GM12878 (cell line): ENCODE results near the gene CNTN2. TPM values are rescaled to one million over a fixed set of nuclear protein-coding genes. Genes with fewer than 3 reads are reported as not detected.

Experiments used
- BCL3 ChIP-seq: IDR thresholded peaks from 2 replicates; pipeline ENCODE4 v1.6.1; 2011; ENCODE audit warnings: borderline replicate concordance, low read depth, mild to moderate bottlenecking, moderate library complexity, low read length; ENCODE audit not compliant: insufficient read depth, poor library complexity, severe bottlenecking
- CEBPB ChIP-seq, 2 experiments: fragments of 150-350 bp in 1 of 2; IDR thresholded peaks; 2 replicates each; pipeline ENCODE4 v1.6.1; 2012 to 2014; ENCODE audit warnings: low read depth in 2 of 2, low read length in 2 of 2, borderline replicate concordance in 1 of 2, inconsistent platforms in 1 of 2
- CREM ChIP-seq: IDR thresholded peaks from 2 replicates; pipeline ENCODE4 v1.6.1; 2014; ENCODE audit warnings: antibody characterized with exemption, low read depth
- GATAD2B ChIP-seq: fragments of 450-650 bp; conservative IDR thresholded peaks from 2 replicates; pipeline ENCODE4 v1.6.1; 2017; ENCODE audit warnings: low read depth, mild to moderate bottlenecking, moderate library complexity
- HDAC6 ChIP-seq: fragments of 200-600 bp; sonication (generic); IDR thresholded peaks from one replicate; pipeline ENCODE4 v1.8.0; 2017; ENCODE audit warnings: antibody characterized with exemption; ENCODE audit not compliant: unreplicated experiment
- KAT2A ChIP-seq: conservative IDR thresholded peaks from 2 replicates; pipeline ENCODE4 v1.6.1; 2011; ENCODE audit warnings: low read depth, low read length; ENCODE audit not compliant: control insufficient read depth
- MEF2A ChIP-seq: IDR thresholded peaks from 2 replicates; pipeline ENCODE4 v1.6.1; 2011; ENCODE audit warnings: low read depth, mild to moderate bottlenecking, low read length, moderate library complexity; ENCODE audit not compliant: insufficient read depth
- PAX5 ChIP-seq: IDR thresholded peaks from 2 replicates; pipeline ENCODE4 v1.6.1; 2011; ENCODE audit warnings: low read depth, low read length, borderline replicate concordance
- POU2F2 ChIP-seq: IDR thresholded peaks from 3 replicates; pipeline ENCODE4 v1.6.1; 2011; ENCODE audit warnings: low read depth, mild to moderate bottlenecking, low read length, borderline replicate concordance
- PRDM15 ChIP-seq: fragments of 450-650 bp; formaldehyde crosslinking; IDR thresholded peaks from 2 replicates; pipeline ENCODE4 v1.4.0; 2020; ENCODE audit warnings: mild to moderate bottlenecking, moderate library complexity
- REST ChIP-seq: IDR thresholded peaks from 2 replicates; pipeline ENCODE4 v1.6.1; 2012; ENCODE audit warnings: mild to moderate bottlenecking, low read depth, low read length
- polyA plus RNA-seq, 11 experiments: library from polyadenylated mRNA; depleted of rRNA in 4 of 11; unstranded in 6 of 11; stranded (reverse) in 5 of 11; fragments of >200 nt; fragmentation: Nextera tagmentation in 4 of 11; fragmentation: Illumina TruSeq in 1 of 11; extraction: Ambion mirVana in 4 of 11; extraction: Trizol in 1 of 11; gene quantifications; 1 replicate in 1 of 11; 2 replicates in 10 of 11; pipeline versions ENCODE4 v1.2.1 to v1.2.3, GENCODE V29; 2011 to 2016; ENCODE audit warnings: inconsistent platforms in 2 of 11, missing spikeins in 2 of 11, low read depth in 1 of 11
- total RNA-seq, 4 experiments: library from RNA; depleted of rRNA in 3 of 4; stranded (reverse); fragments of >200 nt in 3 of 4; fragmentation: Illumina TruSeq in 1 of 4; extraction: Trizol in 1 of 4; gene quantifications; 2 replicates each; pipeline versions ENCODE4 v1.2.1 to v1.2.3, GENCODE V29; 2013 to 2021
- TF ChIP-seq, protein P1 (sequence below): fragments of 150-350 bp; IDR thresholded peaks from 2 replicates; pipeline ENCODE4 v1.6.1; 2014; ENCODE audit warnings: mild to moderate bottlenecking, low read depth, low read length
- TF ChIP-seq, protein P2 (sequence below): fragments of 450-650 bp; conservative IDR thresholded peaks from 2 replicates; pipeline ENCODE4 v1.6.1; 2017; ENCODE audit warnings: mild to moderate bottlenecking, moderate library complexity

The CNTN2 gene
- total and polyA plus RNA-seq, 10 of the 15 experiments (the other 5 are each of a cell fraction or from before 2014, with no cell fraction given) = 0.03 TPM; not detected in 9

DNA sequence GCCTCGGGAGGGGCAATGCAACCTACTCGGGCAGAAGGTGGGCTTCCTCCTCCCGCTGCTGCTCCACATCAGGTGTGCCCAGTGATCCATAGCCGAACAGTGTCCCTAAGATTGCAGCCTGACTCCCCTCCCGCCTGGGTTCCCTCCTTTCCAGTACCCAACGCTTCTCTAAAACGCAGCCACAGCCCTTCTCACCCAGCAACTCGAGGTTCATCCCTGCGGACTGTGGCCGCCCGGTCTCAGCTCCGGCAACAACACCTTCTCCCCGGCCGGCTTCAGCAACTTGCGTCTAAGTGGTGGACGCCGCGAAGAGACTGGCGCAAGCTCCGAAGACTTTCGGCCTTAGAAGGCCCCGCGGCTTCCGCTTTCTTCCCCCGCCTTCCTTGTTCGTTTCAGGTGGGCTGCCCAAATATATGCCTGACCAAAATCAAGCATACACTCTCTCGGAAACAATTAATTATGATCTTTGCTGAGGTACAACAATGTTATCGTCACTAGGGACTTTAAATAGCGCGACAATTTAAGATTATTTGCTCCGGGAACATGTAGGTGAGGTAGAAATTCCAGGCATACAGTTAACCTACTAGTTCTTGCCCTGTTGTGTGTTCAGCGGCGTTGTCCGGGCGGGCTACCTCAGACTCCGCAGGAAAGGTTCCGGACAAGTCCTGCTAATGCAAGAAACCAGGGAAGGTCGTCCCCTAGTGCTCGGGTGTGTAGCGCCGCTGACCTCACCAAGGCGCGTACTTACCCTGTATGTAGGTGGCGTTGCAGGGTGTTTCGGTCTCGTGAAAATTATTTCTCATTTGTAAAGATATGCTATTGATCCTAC, 78.9 kb downstream of the CNTN2 start, which contains the start of gene RBBP5 (continued):
- no peak for TF ChIP-seq REST
- no peak for TF ChIP-seq KAT2A
- peak; percentile 96 for TF ChIP-seq CREM
- peak; percentile 94; the same call in 2 of the 3 replicates for TF ChIP-seq POU2F2
- peak; percentile 69 for TF ChIP-seq GATAD2B
- TF ChIP-seq MEF2A = peak; percentile 69
- TF ChIP-seq HDAC6 = peak; percentile 36
- no peak for TF ChIP-seq CEBPB (IDR thresholded peaks at IDR 0.05; ENCODE audit: borderline replicate concordance in 1 of 2, low read depth in 2 of 2, low read length in 2 of 2)
- TF ChIP-seq, protein P1, sequence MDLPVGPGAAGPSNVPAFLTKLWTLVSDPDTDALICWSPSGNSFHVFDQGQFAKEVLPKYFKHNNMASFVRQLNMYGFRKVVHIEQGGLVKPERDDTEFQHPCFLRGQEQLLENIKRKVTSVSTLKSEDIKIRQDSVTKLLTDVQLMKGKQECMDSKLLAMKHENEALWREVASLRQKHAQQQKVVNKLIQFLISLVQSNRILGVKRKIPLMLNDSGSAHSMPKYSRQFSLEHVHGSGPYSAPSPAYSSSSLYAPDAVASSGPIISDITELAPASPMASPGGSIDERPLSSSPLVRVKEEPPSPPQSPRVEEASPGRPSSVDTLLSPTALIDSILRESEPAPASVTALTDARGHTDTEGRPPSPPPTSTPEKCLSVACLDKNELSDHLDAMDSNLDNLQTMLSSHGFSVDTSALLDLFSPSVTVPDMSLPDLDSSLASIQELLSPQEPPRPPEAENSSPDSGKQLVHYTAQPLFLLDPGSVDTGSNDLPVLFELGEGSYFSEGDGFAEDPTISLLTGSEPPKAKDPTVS = peak; percentile 86; the same call in 1 of the 2 replicates
- no peak for TF ChIP-seq BCL3
- no peak for TF ChIP-seq PRDM15 (CRISPR knock-in tag)
- TF ChIP-seq, protein P2, sequence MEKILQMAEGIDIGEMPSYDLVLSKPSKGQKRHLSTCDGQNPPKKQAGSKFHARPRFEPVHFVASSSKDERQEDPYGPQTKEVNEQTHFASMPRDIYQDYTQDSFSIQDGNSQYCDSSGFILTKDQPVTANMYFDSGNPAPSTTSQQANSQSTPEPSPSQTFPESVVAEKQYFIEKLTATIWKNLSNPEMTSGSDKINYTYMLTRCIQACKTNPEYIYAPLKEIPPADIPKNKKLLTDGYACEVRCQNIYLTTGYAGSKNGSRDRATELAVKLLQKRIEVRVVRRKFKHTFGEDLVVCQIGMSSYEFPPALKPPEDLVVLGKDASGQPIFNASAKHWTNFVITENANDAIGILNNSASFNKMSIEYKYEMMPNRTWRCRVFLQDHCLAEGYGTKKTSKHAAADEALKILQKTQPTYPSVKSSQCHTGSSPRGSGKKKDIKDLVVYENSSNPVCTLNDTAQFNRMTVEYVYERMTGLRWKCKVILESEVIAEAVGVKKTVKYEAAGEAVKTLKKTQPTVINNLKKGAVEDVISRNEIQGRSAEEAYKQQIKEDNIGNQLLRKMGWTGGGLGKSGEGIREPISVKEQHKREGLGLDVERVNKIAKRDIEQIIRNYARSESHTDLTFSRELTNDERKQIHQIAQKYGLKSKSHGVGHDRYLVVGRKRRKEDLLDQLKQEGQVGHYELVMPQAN = peak; percentile 85
- TF ChIP-seq PAX5 = peak; percentile 68; the same call in 1 of the 2 replicates
